ENCODE measurements around the gene BRPF3. TPM values are rescaled to one million over a fixed set of nuclear protein-coding genes. Genes with fewer than 3 reads are reported as not detected.

Gene BRPF3
- total RNA-seq, 1 donor from 2014 or later: 36.2 TPM

DNA sequence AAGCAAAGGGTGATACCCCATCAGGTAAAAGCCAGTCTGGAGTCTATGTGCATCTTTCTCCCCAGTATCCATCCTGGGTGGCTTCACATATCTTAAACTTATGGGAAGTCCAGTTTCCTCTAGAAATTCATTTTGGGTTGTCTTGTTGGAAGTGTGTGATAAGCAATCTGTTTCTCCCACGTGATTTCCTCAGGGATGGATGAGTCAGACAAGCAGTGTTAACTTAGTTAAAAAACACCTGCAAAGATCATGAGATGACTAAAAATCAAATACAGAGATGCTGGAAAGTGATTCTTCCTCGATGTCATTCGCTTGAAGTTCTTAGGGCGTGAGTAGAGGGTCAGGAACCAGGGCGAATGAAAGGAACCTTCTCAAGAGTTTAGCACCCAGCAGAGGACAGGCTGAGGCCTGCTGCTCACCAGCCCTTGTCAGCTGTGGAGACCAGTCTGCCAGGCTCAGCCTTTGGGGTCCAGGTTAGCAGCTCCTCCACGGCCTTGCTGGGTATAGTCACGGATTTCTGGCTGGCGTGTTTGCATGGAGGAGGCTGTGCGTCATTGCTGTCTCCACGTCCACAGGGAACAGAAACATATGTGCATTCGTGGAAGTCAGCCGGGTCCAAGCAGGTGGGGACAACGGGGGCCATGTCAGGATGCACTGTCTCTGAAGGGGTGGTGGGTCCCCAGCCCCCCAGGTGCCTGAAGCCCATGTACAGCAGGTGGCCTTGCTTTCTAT is 70.5 kb downstream of the BRPF3 start:
- no peak for DNase-seq (ENCODE audit: extremely low spot score, unreplicated experiment)
- Mint-ChIP-seq H3K9me3 (ENCODE audit: unreplicated experiment) (peaks cover 5% of the 10 kb centered on the region), H3K27ac (ENCODE audit: unreplicated experiment) (no peak overlapping the region), H3K36me3 (ENCODE audit: unreplicated experiment) (peaks cover 4% of the 10 kb centered on the region), H3K27me3 (ENCODE audit: unreplicated experiment) (peaks cover 36% of the 10 kb centered on the region), H3K4me1 (ENCODE audit: unreplicated experiment) (no peaks in the 10 kb centered on the region), H3K4me3 (ENCODE audit: unreplicated experiment) (no peak overlapping the region)
- no peak for TF ChIP-seq CTCF (IDR thresholded peaks at IDR 0.05)

DNA sequence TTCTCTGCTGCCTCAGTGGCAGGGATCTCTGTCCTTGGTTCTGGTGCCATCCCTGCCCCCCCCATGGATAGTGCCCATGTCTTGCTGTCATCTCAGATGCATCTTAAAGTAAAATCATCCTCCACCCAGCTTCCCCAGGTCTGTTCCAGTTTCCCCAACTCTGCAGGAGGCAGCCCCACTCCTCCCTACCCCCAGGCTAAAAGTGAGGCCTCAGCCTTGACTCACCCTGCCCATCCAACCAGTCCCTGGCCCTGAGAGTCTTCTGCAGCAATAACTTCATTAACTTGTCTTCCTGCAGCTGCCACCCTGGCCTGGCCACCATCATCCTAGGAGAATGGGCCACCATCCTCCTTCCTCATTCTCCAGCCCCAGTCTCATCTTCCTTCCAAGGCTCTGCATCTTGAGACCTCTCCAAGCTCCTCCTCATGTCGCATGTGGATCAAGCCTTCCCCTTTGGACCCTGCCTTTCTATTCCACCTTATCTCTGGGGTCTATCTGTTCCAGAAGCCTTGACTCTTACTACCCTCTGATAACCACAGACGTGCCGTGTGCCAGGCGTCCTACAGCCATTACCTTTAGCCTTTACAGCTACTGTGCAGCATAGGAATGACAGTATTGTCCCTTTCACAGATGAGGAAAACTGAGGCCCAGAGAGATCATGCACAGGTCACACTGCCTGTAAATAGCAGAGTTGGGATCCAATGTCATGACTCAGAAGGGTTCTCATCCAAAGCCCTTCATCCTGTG is 71.4 kb downstream of the BRPF3 start:
- Mint-ChIP-seq H3K9me3 (ENCODE audit: unreplicated experiment) (peaks cover 5% of the 10 kb centered on the region), H3K27me3 (ENCODE audit: unreplicated experiment) (peaks cover 32% of the 10 kb centered on the region), H3K36me3 (ENCODE audit: unreplicated experiment) (peaks cover 4% of the 10 kb centered on the region), H3K27ac (ENCODE audit: unreplicated experiment) (no peak overlapping the region), H3K4me1 (ENCODE audit: unreplicated experiment) (no peaks in the 10 kb centered on the region), H3K4me3 (ENCODE audit: unreplicated experiment) (no peak overlapping the region)
- TF ChIP-seq CTCF (IDR thresholded peaks at IDR 0.05): no peak
- DNase-seq (ENCODE audit: extremely low spot score, unreplicated experiment): no peak

- H3K27me3 Mint-ChIP-seq (ENCODE audit: unreplicated experiment): peaks cover 35% of the 10 kb centered on the region
- no peak overlapping the region for H3K27ac Mint-ChIP-seq (ENCODE audit: unreplicated experiment)
- peaks cover 5% of the 10 kb centered on the region for H3K9me3 Mint-ChIP-seq (ENCODE audit: unreplicated experiment)
- H3K36me3 Mint-ChIP-seq (ENCODE audit: unreplicated experiment): peaks cover 4% of the 10 kb centered on the region
- no peak for TF ChIP-seq CTCF (IDR thresholded peaks at IDR 0.05)
- DNase-seq (ENCODE audit: extremely low spot score, unreplicated experiment): no peak
- H3K4me1 Mint-ChIP-seq (ENCODE audit: unreplicated experiment): no peaks in the 10 kb centered on the region
- H3K4me3 Mint-ChIP-seq (ENCODE audit: unreplicated experiment): no peak overlapping the region
Observed at GRCh38 chr6:36268478-36269275, 72.1 kb downstream of the BRPF3 start.

DNA sequence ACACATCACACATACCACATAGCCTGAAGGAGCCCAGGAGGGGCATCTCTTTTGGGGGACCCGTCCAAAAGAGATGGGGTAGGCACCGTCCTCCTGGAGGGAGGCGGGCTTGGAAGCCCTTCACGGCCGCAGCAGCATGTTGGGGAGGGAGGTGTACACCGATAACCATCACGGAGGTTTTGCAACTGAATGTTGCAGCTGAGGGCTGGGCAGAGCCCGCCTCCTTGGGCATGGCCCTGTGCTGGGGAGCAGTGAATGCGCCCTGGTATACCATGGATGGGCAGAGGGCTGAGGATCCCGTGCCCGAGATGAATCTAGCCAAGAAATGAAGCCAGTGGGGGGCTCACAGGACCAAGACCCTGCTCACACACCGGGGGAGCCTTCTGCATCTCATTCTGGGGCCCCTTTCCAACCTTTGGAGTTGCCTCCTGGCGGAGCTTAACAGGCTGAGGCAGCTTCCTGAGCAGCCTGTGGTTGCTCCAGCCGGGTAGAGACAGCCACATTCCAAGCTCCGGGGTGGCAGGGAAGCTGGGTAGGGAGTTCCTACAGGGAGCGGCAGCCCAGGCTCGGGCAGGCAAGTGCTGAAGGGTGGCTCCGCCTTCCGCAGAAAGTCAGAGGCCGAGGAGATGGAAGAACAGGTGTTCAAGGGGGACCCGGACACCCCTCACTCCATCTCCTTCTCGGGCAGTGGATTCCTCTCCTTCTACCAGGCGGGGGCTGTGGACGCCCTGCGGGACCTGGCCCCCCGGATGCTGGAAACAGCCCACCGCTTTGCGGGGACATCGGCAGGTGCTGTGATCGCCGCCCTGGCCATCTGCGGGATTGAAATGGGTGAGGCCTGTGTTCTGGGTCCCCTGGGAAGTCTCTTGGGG is 73.5 kb downstream of the BRPF3 start, which contains the start of gene PNPLA1:
Gene PNPLA1 (plus strand): TSS at position 227 of the 872 bp plus-strand sequence. CDS start 400 bp downstream, at position 627.
- no peak within 1 kb of the TSS for H3K27ac Mint-ChIP-seq (ENCODE audit: unreplicated experiment)
- H3K36me3 Mint-ChIP-seq (ENCODE audit: unreplicated experiment): peaks cover 4% of the 10 kb centered on the region
- no peak within 1 kb of the TSS for H3K4me3 Mint-ChIP-seq (ENCODE audit: unreplicated experiment)
- peaks cover 5% of the 10 kb centered on the region for H3K9me3 Mint-ChIP-seq (ENCODE audit: unreplicated experiment)
- no peak for DNase-seq (ENCODE audit: extremely low spot score, unreplicated experiment)
- peaks cover 45% of the 10 kb centered on the region for H3K27me3 Mint-ChIP-seq (ENCODE audit: unreplicated experiment)
- H3K4me1 Mint-ChIP-seq (ENCODE audit: unreplicated experiment): no peaks in the 10 kb centered on the region
- TF ChIP-seq CTCF (IDR thresholded peaks at IDR 0.05): no peak

Data from osteocyte (in vitro differentiated cells).